GM18499 (cell line): ENCODE data around the gene FGF14.
"Not testable (repeated sequence)": the region's sequence is repeated elsewhere in the genome, so short reads cannot be mapped to it uniquely, and the experiment has no call there.

ENCODE experiments used
- ATAC-seq: cut with Tn5 transposase; IDR thresholded peaks from one replicate; pipeline ENCODE4 v1.9.1; 2021; ENCODE audit warnings: moderate number of reproducible peaks; ENCODE audit not compliant: insufficient read depth, unreplicated experiment

The FGF14 gene

DNA sequence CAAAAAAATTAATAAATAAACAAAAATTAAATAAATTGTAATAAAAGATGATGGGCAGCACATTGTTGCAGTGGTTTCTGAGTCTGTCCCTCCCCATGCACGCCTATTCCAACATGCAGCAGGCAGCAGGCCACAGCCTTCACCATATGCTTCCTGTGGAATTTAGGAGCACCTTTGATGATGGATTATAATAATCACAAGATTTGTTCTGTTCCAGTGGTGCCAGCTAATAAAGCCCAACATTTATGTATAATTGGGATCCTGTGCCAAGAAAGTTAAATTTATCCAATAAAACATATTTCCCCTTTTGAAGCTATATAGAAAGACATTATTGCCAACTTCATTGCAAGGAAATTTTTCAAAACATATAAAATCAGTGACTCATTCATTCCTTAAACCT lies 328.6 kb downstream of the FGF14 start:
- ATAC-seq, result no peak

DNA sequence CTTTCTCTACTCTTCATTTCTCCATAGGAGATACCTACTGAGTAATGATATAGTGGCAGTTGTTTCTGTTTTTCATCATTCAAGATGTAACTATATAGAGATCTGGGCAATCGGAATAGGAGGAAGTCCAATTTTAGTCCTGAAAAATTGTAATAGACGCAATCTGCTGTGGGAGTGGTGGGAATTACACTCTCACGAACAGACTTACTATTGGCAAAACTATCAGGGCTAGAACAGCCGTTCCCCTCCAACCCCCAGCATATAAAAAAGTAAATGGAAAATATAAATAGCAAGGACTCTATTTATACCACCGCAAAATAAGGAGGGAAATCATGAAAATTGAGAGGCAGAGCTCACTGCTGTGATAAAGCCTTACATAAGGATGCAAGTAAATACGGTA lies 330.1 kb downstream of the FGF14 start:
- ATAC-seq, result no peak

DNA sequence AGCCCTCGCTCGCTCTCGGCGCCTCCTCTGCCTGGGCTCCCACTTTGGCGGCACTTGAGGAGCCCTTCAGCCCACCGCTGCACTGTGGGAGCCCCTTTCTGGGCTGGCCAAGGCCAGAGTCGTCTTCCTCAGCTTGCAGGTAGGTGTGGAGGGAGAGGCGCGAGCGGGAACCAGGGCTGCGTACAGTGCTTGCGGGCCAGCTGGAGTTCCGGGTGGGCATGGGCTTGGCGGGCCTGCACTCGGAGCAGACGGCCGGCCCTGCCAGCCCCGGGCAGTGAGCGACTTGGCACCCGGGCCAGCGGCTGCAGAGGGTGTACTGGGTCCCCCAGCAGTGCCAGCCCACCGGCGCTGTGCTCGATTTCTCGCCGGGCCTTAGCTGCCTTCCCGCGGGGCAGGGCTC lies 333.5 kb downstream of the FGF14 start:
- not testable (repeated sequence) for ATAC-seq

DNA sequence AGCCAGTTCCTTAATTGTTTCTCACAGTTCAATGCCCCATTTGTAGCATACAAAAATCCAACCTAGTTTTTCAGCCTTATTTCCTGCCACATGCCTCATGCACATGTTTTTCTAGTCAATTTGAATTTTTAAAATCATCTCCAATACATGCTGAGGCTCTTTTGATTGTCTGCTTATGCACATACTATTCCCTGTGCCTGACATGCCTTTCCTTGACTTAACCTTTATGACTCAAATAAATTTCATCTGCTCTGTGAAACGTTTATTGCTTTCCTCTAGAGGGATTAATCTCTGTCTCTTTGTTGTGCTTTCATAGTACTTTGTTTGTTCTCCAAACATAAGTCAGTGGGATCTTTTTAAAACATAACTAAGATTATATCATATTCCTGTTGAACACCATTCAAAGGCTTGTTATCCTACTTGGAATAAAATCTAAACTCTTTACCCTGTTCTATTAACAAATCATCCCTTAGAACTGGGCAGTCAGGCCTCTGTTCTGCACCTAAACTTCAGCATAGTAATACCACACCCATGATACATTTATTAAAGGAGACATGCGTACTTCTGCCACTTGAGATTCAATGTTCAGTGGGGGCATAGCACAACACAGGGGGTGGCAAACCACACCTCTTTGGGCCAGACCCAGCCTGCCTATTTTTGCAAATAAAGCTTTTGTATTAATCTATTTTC lies 346.6 kb downstream of the FGF14 start:
- ATAC-seq, result no peak

DNA sequence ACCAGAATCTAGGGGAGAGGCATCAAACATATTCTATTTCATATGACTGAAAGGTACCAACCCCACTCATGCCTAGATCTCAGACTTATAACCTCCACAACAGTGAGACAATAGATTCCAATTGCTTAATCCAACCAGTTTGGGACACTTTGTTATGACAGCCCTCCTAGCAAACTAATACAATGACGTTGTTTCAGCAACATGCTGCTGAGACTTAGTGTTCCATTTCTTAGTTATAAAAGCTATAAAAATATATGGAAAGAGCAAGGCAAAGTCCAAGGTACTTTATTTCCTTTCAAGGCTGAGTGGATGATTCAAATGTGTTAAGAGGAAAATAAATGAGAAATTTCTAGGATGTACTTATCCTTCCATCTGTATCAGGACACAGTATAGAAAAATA lies 352.0 kb downstream of the FGF14 start:
- no peak for ATAC-seq

DNA sequence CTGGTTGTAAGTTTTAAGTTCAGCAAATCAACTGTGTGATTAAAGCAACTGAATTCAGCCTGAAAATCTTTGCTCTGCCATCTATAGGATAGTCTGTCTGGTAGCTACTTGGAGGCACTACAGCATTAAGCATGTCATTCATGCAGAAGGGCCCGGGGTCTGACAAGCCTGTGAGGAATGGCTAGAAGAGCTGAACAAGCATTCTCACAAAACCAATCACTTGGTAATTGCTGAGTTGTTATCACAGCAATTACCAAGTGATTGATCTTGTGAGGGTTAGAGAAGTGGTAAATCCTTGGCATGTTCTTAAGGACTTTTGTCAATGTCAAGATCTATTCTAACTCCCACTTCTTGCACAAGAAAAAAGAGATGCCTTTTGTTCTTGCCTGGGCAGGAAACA lies 356.1 kb downstream of the FGF14 start:
- ATAC-seq, result no peak

DNA sequence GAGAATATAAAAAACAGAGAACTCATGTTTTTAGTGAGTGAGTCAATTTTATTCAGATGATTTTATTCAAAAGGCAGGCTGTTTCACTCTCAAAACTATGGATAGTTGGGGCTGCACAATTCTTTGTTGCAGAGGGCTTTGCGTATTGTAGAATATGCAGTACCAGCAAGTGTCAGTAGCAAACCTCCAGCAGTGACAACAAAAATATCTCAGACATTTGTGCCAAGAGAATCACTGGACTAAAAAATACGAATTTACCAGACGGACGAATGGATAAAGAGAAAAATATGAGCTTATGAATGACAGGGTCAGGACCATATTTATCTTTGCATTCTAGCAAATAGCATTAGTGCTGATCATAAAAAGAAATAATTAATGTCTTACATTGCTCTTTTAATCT lies 359.1 kb downstream of the FGF14 start:
- no peak for ATAC-seq

DNA sequence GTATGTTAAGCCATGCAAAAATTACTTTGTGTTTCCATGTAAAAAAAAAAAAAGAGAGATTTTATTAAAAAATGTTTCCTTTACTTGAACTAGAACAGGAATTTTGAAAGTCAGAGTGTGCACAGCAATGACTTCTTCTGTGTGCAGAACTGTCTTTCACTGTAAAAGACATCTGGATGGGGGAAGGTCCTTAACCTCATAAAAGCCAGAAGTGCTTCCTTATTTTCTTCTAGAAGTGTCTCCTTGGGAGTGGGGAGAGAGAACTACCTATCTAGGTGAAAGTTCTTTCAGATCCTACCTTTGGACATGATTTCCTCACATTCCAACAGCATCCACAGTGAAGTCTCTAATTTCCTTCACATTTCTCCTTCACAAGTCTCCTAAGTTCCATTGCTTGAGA lies 360.3 kb downstream of the FGF14 start:
- ATAC-seq, result no peak

DNA sequence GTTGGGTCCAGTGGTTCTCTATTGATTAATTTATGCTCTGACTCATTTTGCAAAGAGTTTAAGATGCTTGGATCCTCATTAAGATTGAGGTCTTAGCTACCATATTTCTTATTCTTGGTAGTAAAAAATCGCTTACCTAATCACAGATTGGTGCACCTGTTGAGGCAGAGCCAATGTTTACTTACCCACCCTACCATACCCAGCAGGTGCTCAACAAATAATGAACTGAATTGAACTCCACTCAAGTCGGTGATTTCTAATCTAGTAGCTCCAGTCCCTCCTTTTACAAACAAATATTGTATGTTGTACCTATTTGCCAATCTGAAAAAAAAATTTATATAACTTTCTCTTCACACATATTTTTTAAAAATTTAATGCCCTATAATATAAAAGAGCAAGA lies 361.0 kb downstream of the FGF14 start:
- ATAC-seq, result no peak

DNA sequence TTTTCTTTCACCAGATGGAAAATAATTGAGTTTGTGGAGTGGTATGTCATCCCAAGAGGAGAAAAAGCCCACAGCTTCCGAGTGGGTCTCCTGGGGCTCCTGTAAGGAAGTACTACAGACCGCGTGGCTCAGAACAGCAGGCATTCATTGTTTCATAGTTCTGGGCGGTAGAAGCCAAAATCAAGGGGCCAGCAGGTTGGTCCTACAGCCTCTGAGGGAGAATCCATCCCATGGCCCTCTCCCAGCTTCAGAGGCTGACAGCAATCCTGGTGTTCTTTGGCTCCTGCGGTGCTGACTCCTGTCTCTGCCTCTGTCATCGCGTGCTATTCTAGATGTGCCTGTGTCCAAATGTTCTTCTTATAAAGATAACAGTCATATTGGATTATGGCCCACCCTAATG lies 362.6 kb downstream of the FGF14 start:
- ATAC-seq, result no peak

DNA sequence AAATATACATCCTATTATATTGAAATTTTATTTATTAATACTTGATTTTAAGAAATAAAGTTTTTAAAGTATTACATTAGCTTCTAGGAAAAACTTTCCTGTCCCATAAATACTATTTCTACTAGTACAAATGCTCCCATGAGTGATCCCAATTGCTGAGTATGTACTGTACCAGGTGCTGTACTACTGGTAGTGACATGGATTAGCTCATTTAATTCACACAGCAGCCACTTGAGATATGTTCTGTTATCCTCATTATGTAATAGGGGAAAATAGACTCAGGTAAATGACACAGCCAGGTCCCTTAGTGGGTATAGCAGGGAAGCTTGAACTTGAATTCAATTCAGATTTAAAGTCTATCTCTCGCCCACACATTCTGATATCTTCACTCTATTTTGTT lies 363.1 kb downstream of the FGF14 start:
- no peak for ATAC-seq

DNA sequence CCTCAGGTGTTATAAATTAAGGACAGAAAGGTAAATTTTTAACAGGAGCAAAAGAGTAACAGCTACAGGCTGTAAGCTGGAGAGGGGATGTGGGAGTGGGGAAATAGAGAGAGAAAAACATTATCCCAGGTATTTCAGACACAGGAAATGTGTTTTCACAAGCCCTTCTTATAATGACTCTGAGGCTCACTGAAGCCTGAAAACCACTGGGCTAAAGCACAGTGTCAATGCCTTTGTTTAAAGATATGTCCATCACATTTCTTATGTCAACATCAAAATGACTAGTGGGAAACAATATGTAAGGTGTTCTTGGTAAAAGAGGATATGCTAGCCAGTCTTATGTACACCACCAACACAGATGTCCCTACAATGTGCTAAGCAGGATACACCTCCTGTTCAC lies 365.9 kb downstream of the FGF14 start:
- no peak for ATAC-seq

DNA sequence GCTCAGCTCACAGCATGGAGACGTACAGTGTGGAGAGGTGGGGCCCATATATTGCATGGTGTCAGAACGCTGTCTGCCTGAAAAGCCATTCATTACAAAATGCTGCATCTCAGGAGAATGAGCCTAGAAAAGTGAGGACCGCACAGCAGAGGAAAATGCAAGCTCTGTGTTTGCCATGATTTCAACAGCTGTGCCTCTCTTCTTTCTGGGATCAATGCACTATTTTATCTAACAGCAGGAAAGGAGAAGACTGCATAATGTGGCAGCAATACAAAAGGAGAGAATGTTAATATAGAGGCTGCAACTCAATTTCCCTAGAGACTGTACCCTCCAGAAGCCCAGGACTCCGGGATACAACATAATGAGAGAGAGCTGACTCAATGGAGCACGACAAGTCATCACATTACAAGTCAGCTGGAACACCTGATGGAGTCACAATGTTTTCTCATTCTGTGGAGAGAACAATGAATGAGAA lies 368.0 kb downstream of the FGF14 start:
- ATAC-seq, result no peak

DNA sequence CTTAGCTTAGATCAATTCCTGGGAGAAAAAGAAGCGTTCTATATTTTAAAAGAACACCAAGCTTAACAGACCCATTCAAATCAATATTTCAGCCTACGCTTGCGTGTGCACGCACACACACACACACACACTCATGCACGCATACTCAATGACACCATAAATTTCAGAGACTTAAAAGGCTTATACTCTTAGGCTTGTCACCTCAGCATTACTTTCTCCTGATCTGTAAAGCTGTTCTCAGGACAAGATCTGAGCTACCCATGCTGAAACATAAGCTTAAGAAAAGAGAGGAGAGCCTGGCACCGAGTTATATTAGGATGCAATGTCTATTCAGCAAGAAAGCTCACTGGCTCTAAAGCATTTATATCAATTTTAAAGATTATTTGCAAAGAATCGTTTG lies 368.5 kb downstream of the FGF14 start:
- ATAC-seq, result no peak

DNA sequence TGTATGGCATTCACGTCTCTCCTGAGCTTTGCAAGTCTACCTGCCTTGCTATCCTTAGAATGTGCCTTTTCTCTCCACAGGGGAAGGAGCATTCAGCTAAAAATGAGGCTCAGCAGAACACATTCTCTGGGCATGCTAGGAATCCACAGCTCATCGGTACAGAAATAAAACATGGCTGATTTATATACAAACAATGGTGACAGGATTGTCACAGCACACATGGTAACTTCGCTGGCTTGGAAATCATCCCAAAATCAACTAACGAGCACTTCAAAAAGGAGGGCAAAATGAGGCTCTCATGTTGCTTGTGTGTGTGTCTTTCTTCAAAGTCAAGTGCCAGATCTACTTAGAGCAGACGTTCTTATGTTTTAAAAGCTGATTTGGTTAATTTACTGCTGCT lies 373.0 kb downstream of the FGF14 start:
- ATAC-seq, result no peak

DNA sequence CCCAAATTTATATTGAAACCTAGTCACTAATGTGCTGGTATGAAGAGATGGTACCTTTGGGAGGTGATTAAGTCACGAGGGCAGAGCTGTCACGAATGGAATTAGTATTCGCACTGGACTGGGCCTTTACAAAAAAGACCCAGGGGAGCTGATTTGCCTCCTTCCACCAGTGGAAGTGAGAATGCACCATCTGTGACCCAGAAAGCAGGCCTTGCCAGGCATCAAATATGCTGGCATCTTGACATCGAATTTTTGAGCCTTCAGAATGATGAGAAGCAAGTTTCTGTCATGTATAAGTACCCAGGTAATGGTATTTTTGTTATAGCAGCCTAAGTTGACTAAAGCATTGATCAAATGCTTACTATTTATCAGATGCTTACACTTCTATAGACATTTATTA lies 373.6 kb downstream of the FGF14 start:
- no peak for ATAC-seq

DNA sequence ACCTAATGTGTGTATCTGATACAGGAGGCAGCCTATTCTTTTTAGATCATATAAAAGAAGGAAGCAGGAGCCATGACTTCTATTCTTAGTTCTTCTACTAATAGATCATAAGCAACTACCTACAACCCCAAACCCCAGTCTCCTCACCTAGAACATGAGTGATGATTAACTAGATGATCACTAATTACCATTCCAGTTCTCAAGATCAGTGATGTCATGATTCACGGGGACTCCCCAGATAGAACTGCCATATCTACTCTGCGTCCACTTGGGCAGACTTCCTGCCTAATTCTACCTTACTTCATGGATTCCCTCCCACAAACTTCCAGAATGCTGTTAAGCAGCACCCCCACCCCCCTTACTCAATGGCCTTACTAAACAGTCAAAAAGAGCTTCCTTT lies 380.1 kb downstream of the FGF14 start:
- no peak for ATAC-seq

DNA sequence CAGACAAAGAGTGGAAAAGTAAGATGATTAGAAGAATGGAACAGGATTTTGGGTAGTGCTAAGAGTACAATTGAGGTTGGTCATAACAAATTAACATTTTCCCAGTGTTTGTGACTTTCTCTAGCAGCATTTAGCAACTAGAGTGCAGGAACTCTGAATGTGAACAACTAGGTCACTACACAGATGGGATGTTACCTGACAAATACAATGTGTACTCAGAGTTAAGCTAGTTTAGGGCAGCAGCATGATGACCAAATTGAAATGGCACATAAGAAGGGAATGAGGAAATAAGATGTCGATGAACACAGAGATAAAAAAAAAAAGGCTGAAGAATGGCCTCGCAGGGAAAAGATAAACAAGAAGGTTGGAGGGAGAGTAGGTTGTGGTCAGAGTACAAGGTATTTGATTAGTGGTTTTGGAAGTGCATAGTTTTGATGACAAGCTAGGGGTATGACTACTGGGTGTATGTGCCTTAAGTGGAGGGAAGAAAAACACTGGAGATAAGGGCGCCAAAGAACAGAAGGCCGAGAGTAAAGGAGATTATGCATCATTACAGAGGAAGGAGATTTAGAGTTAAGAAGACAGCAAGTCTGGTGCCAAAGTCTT lies 381.1 kb downstream of the FGF14 start:
- no peak for ATAC-seq

DNA sequence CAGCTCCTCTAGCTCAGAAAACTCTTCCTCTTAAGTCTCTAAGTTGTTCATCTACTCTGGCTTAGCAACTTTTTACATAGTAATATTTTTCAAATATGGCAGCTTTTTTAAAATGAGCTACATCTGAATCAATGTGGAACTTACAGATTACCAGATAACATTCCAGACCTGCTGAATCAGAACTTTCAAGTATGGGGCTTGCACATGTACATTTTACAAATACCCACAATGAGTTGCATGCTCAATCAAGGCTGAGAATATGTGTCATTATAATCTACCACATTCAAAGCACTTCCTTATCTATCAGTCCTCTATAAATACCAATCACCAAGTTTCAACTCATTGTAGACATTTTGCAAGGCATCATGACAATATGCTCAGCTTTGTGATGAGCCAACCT lies 383.1 kb downstream of the FGF14 start:
- ATAC-seq, result no peak

DNA sequence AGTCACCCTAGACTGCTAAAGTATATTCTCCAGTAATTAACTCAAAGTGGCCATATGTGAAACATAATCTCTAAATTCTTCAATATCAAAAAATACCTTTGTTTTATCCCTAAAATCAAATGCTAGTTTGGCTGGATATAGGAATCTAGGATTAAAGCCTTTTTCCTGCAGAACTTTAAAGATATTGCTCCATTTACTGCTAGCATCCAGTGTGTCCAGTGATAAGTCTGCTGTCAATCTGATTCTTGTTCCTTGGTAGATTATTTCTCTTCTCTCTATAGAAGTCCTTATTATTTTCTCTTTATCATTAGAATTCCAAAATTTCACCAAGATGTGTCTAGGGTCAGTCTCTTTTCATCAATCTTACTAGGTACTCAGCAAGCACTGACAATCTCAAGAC lies 384.6 kb downstream of the FGF14 start:
- ATAC-seq, result no peak

DNA sequence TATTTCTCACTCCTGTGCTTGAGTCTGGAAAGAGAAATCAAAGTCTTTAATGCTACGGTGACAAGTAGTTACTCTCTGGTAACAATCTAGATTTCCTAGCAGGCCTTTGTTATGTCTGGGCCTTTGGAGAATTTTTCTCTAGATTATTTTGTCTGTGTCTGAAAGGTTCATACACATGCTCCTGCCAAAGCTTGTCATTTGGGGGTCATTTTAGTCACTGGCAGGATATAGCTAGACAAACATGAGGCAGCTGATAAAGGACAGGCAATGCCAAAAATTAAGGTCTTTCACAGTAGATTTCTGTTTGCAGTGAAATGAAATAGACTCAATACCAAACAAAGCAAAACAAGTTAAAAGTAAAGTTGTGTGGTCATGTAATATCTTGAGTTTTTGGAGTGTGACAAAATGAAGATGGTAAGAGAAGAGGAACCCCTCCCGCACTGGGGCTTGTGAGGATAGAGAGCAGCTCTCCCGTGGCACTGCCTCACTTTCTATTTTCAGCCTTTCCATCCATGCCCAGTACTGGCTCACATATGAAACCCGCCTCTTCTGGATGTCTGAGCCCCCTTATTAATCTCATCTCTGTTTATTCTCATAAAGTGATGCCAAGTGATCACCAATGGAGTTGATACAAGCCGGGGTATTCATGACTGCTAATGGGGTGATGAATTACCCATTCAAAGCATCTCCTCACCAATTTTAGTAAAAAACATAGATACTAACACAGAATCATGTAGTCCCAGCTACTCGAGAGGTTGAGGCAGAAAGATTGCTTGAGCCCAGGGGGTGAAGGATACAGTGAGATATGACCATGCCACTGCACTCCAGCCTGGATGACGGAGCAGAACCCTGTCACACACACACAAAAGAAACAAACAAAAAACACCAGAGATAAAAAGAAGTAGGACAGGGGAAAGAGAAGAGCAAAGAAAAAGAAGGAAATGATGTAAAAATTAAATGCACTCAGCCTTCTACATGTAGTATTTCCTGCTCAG lies 389.3 kb downstream of the FGF14 start:
- no peak for ATAC-seq
